GM20431 (cell line): ENCODE results near the gene NXPE1.
"Not testable (repeated sequence)": the region's sequence is repeated elsewhere in the genome, so short reads cannot be mapped to it uniquely, and the experiment has no call there.

Experiments used
- in situ Hi-C: fragments of 300-500 bp; cut with MseI, MboI; formaldehyde crosslinking; loops from one replicate; pipeline ENCODE4 v1.15.0; 2020; ENCODE audit warnings: low sequenced_read_pairs; ENCODE audit not compliant: unreplicated experiment

Gene NXPE1

DNA sequence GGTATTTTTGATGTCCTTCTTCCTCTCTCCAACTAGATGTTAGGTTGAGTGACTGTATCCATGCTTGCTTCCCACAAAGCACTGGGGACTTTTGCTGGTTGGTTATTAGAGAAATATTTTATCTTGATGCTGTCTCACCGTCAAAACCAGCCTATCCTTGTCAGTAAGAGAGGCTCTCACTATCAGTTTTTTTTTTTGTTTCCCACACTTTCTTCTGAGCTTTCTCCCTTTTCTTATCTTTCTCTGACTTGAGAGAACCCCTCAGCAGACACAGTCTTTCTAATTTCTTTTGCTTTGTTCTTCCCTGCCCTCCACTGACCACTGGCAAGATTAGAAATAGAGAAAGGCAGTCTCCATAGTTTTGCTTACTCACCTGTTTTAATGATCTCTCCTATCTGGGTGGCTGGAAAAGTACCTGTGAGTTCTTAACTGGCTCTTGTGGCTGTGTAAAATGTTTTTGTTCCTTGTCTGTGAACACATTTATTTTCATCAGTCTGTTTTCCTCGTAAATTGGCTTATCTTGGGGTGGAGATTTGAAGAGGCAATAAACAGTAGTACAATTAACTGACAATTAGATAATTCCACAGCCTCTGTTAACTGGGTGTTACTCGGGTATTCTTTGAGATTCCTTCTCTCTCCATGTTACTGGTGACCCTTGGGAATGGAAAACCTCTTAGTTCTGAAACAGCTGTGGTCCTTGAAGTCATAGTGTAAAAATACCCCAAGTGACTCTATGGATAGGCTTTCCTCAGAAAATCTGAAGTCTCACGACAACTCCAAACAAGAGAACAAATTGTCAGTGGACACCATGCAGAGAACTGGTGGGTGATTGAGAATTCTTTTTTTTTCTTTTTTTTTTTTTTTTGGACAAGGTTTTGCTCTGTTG lies at the start of gene NXPE1:
Gene NXPE1 (minus strand): TSS at position 457 of the 886 bp plus-strand sequence. CDS start 8,680 bp downstream, outside the sequence.
- in situ Hi-C loops = no loop called here

- in situ Hi-C loops = no loop called here
Observed at GRCh38 chr11:114609429-114609828, 49.7 kb upstream of the NXPE1 start.

DNA sequence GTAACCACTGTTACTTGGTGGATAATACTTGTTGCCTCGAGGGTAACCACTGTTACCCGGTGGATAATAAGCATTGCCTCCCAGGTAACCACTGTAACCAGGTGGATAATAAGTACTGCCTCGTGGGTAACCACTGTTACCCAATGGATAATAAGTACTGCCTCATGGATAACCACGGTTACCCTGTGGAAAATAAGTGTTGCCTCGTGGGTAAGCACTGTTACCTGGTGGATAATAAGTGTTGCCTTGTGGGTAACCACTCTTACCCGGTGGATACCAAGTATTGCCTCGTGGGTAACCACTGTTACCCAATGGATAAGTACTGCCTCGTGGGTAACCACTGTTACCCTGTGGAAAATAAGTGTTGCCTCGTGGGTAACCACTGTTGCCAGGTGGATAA lies 48.9 kb upstream of the NXPE1 start:
- in situ Hi-C loops = not testable (repeated sequence)

GRCh38 chr11:114607753-114608459 lies 48.2 kb upstream of the NXPE1 start:
- in situ Hi-C loops = no loop called here

GRCh38 chr11:114606802-114607075 lies 47.1 kb upstream of the NXPE1 start:
- in situ Hi-C loops = not testable (repeated sequence)

DNA sequence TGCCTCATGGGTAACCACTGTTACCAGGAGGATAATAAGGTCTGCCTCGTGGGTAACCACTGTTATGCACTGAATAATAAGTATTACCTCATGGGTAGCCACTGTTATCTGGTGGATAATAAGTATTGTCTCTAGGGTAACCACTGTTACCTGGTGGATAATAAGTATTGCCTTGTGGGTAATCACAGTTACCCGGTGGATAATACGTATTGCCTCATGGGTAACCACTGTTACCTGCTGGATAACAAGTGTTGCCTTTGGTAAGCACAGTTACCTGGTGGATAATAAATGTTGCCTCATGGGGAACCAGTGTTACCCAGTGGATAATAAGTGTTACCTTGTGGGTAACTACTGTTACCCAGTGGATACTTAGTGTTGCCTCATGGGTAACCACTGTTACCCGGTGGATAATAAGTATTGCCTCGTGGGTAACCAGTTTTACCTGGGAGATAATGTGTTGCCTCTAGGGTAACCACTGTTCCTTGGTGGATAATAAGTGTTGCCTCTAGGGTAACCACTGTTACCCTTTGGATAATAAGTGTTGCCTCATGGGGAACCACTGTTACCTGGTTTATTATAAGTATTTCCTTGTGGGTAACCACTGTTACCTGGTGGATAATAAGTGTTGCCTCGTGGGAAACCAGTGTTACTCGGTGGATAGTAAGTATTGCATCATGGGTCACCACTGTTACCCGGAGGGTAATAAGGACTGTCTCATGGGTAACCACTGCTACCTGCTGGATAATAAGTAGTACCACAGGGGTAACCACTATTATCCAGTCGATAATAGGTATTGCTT lies 46.5 kb upstream of the NXPE1 start:
- in situ Hi-C loops = no loop called here

- in situ Hi-C loops = no loop called here
Observed at GRCh38 chr11:114605370-114605769, 45.7 kb upstream of the NXPE1 start.

- in situ Hi-C loops = no loop called here
Observed at GRCh38 chr11:114604886-114605285, 45.2 kb upstream of the NXPE1 start.

DNA sequence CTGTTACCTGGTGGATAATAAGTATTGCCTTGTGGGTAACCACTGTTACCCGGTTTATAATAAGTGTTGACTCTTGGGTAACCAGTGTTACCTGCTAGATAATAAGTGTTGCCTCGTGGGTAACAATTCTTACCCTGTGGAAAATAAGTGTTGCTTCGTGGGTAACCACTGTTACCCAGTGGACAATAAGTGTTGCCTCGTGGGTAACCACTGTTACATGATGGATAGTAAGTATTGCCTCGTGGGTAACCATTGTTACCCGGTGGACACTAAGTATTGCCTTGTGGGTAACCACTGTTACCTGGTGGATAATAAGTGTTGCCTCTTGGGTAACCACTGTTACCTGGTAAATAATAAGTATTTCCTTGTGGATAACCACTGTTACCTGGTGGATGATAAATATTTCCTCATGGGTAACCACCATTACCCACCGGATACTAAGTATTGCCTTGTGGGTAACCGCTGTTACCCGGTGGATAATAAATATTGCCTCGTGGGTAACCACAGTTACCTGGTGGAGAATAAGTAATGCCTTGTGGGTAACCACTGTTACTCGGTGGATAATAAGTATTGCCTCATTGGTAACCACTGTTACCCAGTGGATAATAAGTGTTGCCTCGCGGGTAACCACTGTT lies 44.6 kb upstream of the NXPE1 start:
- in situ Hi-C loops = no loop called here

GRCh38 chr11:114603151-114603550 lies 43.5 kb upstream of the NXPE1 start:
- in situ Hi-C loops = not testable (repeated sequence)

DNA sequence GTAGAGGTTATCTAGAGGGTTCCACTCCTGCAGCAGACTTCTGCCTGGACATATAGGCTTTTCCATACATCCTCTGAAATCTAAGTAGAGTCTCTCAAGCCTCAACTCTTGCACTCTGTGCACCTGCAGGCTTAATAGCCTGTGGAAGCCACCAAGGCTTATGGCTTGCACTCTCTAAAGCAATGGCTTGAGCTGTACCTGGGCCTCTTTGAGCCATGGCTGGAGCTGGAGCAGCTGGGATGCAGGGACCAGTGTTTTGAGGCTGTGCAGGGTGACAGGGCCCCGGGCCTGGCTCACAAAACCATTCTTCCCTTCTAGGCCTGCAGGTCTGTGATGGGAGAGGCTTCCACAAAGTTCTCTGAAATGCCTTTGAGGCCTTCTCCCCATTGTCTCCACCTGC lies 38.8 kb upstream of the NXPE1 start:
- in situ Hi-C loops = loop anchor here (25.0 kb wide), 1 partner anchor 261 kb away; no protein-coding TSS in a partner anchor

DNA sequence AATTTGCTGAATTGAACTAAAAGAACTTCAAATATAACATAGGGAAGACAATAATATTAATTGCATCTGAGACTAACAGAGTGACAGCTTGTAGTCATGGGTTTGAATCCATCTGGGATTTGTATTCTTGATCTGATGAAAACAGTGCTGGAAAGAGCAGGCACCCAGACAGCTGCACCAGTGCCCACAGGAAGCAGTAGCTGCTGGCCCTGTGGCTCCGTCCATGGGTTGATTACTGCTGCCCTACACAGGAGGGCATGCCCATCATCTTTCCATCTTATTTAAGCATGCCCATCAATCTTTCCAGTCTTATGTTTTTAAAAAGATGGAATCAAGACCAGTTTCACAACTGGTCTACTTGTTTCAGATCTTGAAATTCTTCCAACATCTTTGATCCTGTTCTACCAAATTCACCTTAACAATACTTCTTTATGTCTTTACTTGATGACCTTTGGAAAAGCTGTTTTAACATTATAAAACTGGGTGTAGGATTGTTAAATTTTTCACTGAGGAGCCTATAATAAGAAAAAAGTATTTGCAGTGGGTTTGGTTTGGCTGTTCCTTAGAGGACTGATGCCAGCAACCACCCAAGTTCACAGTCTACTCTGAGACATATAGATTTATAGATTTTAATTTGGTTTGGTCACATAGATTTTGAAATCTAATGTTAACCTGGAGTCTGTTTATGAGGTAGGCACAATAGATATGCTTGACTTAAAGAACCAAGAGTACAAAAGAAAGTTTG lies 36.7 kb upstream of the NXPE1 start:
- in situ Hi-C loops = loop anchor here (25.0 kb wide), 1 partner anchor 259 kb away; no protein-coding TSS in a partner anchor

- in situ Hi-C loops = loop anchor here (25.0 kb wide), 1 partner anchor 258 kb away; no protein-coding TSS in a partner anchor
Observed at GRCh38 chr11:114595571-114595970, 35.9 kb upstream of the NXPE1 start, which contains the start of gene NXPE4. NXPE4 (minus strand) TSS chr11:114595786; CDS start chr11:114594759, 1,027 bp downstream.

DNA sequence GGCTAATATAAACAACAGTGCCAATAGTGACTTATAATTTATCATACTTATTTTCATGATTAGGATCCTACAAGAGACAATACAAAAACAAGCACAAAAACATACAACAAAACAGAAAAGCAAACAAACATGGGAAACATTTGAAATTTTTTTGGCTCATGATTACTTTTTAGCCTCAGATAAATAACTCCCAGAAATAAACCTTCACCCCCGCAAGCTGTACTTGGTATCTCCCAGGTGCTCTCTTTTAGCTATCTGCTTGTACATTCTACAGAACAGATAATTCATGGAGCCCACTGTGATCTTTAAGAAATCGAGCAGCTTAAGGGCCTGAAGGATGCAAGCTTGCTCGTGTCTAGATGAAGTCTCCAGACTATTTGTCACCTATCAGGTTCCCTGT lies 35.0 kb upstream of the NXPE1 start:
- in situ Hi-C loops = loop anchor here (25.0 kb wide), 1 partner anchor 257 kb away; no protein-coding TSS in a partner anchor

DNA sequence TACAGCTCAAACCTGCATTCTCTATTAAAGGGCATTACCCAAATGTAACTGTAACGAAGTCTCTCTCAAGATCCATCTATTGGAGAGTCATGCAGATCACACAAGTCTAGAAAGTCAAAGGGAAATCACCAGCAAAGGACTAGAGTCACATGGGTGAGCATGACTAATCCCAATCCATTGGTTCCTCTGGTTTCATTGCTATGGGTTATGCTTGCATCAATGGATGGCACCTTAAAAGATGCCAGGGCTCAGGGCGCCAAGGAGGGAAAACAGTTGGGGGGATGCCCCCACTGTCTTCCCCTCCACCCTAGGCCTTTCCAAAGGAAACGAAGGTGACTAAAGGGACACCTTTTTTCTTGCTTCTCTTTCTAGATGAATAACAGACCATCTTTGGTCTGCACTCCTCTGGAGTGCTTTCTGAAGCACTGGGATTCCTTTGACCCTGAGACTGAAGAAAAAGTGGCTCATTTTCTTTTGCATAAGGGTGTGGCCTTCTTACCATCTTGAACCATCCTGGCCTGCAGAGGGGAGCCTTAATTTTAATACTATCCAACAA lies 27.8 kb upstream of the NXPE1 start:
- in situ Hi-C loops = loop anchor here (25.0 kb wide), 1 partner anchor 250 kb away; no protein-coding TSS in a partner anchor

- in situ Hi-C loops = loop anchor here (25.0 kb wide), 1 partner anchor 249 kb away; no protein-coding TSS in a partner anchor
Observed at GRCh38 chr11:114586797-114587196, 27.1 kb upstream of the NXPE1 start.

- in situ Hi-C loops = no loop called here
Observed at GRCh38 chr11:114571712-114572111, 12.0 kb upstream of the NXPE1 start.

- in situ Hi-C loops = no loop called here
Observed at GRCh38 chr11:114569801-114570200, 10.1 kb upstream of the NXPE1 start.

DNA sequence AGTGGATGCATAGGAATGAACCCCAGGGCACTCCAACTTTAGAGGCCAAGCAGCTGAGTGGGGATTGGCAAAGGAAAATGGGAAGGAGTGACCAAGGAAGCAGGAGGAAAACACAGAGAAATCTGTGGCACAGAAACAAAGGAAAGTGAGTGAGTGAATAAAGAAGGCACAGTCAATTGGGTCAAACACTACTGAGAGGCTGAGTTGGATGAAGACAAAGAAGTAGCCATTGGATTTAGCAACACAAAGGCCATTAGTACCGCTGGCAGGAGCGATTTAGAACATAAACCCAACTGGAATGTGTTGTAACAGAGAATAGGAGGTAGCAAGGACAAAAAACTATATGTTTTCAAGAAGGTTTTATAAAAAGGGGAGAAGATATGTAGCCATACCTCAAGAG lies 6.6 kb upstream of the NXPE1 start:
- in situ Hi-C loops = no loop called here
